Skeletal muscle tissue (tissue), 5 donors: Measurements from ENCODE around the gene AARSD1. TPM values are rescaled to one million over a fixed set of nuclear protein-coding genes. Genes with fewer than 3 reads are reported as not detected.

Experiments used
- H3K27ac ChIP-seq: one replicate; pipeline ENCODE4 v1.7.0; 2013; ENCODE audit warnings: mild to moderate bottlenecking, low read depth, low read length, inconsistent platforms
- H3K27me3 ChIP-seq, 3 donors: one replicate each; pipeline ENCODE4 v1.7.0; 2013; ENCODE audit warnings: low read length in 3 of 3; ENCODE audit not compliant: control insufficient read depth in 3 of 3, insufficient read depth in 3 of 3
- H3K36me3 ChIP-seq, 3 donors: one replicate each; pipeline ENCODE4 v1.7.0; 2013; ENCODE audit warnings: low read length in 3 of 3; ENCODE audit not compliant: control insufficient read depth in 3 of 3, insufficient read depth in 3 of 3
- H3K4me1 ChIP-seq, 3 donors: one replicate each; pipeline ENCODE4 v1.7.0; 2013; ENCODE audit warnings: low read length in 3 of 3, mild to moderate bottlenecking in 3 of 3; ENCODE audit not compliant: control insufficient read depth in 3 of 3, insufficient read depth in 3 of 3
- H3K4me3 ChIP-seq, 3 donors: one replicate each; pipeline ENCODE4 v1.7.0; 2013; ENCODE audit warnings: low read length in 3 of 3
- H3K9ac ChIP-seq, 3 donors: one replicate each; pipeline ENCODE4 v1.7.0; 2013; ENCODE audit warnings: low read length in 3 of 3, mild to moderate bottlenecking in 3 of 3, moderate library complexity in 2 of 3, low read depth in 1 of 3
- H3K9me3 ChIP-seq, 3 donors: one replicate each; pipeline ENCODE4 v1.7.0; 2013; ENCODE audit warnings: low read length in 3 of 3; ENCODE audit not compliant: control insufficient read depth in 3 of 3
- small RNA-seq: library from RNA; depleted of rRNA; stranded (forward); fragments of <200 nt; gene quantifications from one replicate; pipeline ENCODE3, GENCODE V24; 2014
- total RNA-seq: library from RNA; depleted of rRNA; stranded (reverse); fragments of >200 nt; gene quantifications from one replicate; pipeline ENCODE4 v1.2.3, GENCODE V29; 2014
- donor health status: Osteomylitis.

The AARSD1 gene
- total RNA-seq, 1 donor from 2014 or later: 31.8 TPM

- Histone ChIP-seq H3K9me3 (no peaks in the 10 kb centered on the region), H3K9ac (no peak overlapping the region), H3K36me3 (no peaks in the 10 kb centered on the region), H3K27ac (no peak overlapping the region), H3K27me3 (peaks cover 0 to 7% (median 4%) of the 10 kb centered on the region in 3 donors), H3K4me3 (no peak overlapping the region), H3K4me1 (no peaks in the 10 kb centered on the region)
These were observed 50.7 kb downstream of the AARSD1 start for GRCh38 chr17:42913522-42913921.

GRCh38 chr17:42908872-42909700 lies 55.2 kb downstream of the AARSD1 start:
- Histone ChIP-seq H3K27ac (no peak overlapping the region), H3K36me3 (no peaks in the 10 kb centered on the region)

GRCh38 chr17:42906772-42907446 lies 57.3 kb downstream of the AARSD1 start:
- H3K9me3 ChIP-seq: no peaks in the 10 kb centered on the region
- H3K9ac ChIP-seq: no peak overlapping the region
- H3K27me3 ChIP-seq: peaks cover 3 to 8% (median 7%) of the 10 kb centered on the region in 3 donors
- peaks cover 0 to 3% (median 0%) of the 10 kb centered on the region in 3 donors for H3K4me1 ChIP-seq
- H3K36me3 ChIP-seq: no peaks in the 10 kb centered on the region
- no peak overlapping the region for H3K4me3 ChIP-seq
- H3K27ac ChIP-seq: no peak overlapping the region

More at GRCh38 chr17:42908872-42909700, 55.2 kb downstream of the AARSD1 start:
- no peaks in the 10 kb centered on the region for H3K4me1 ChIP-seq
- no peak overlapping the region for H3K9ac ChIP-seq
- no peaks in the 10 kb centered on the region for H3K9me3 ChIP-seq
- no peak overlapping the region for H3K4me3 ChIP-seq
- peaks cover 2 to 8% (median 7%) of the 10 kb centered on the region in 3 donors for H3K27me3 ChIP-seq

- H3K4me1 ChIP-seq: peaks cover 0 to 3% (median 0%) of the 10 kb centered on the region in 3 donors
- H3K36me3 ChIP-seq: no peaks in the 10 kb centered on the region
- H3K9ac ChIP-seq: no peak overlapping the region
- no peak overlapping the region for H3K27ac ChIP-seq
- no peaks in the 10 kb centered on the region for H3K9me3 ChIP-seq
- peaks cover 0 to 4% (median 3%) of the 10 kb centered on the region in 3 donors for H3K27me3 ChIP-seq
- no peak overlapping the region for H3K4me3 ChIP-seq
These were observed 60.2 kb downstream of the AARSD1 start for GRCh38 chr17:42904110-42904469.

- Histone ChIP-seq H3K9me3 (no peaks in the 10 kb centered on the region), H3K36me3 (no peaks in the 10 kb centered on the region), H3K4me3 (no peak overlapping the region), H3K27me3 (peaks cover 0 to 3% (median 0%) of the 10 kb centered on the region in 3 donors), H3K27ac (no peak overlapping the region), H3K9ac (no peak overlapping the region), H3K4me1 (peaks cover 0 to 3% (median 0%) of the 10 kb centered on the region in 3 donors)
These were observed 62.6 kb downstream of the AARSD1 start for GRCh38 chr17:42901535-42902229.

Small RNA genes within 50 kb of the gene (small RNA-seq; reads per million reads assigned to genes)
- gene AARSD1 (not detected), gene RF00561 (not detected)

Other genes with a start within 250 kb of the AARSD1 start
- gene EZH1, start 219.4 kb downstream of the AARSD1 start, total RNA-seq: 13.0 TPM
- gene RAMP2, start 203.2 kb downstream of the AARSD1 start, total RNA-seq: 16.2 TPM
- 38.6 TPM for gene VPS25, start 191.0 kb downstream of the AARSD1 start, total RNA-seq
- not detected for gene WNK4, start 183.8 kb downstream of the AARSD1 start, total RNA-seq
- gene COA3, start 165.8 kb downstream of the AARSD1 start, total RNA-seq: 99.2 TPM
- gene CNTD1, start 165.6 kb downstream of the AARSD1 start, total RNA-seq: 1.0 TPM
- gene BECN1, start 140.2 kb downstream of the AARSD1 start, total RNA-seq: 44.9 TPM
- 31.8 TPM for gene PSME3, start 131.1 kb downstream of the AARSD1 start, total RNA-seq
- gene AOC2, start 119.9 kb downstream of the AARSD1 start, total RNA-seq: 0.52 TPM
- gene AOC3, start 113.3 kb downstream of the AARSD1 start, total RNA-seq: 16.2 TPM
- not detected for gene G6PC1, start 63.7 kb downstream of the AARSD1 start, total RNA-seq
- 28.2 TPM for gene PTGES3L, start 15.6 kb upstream of the AARSD1 start, total RNA-seq
- 6.8 TPM for gene RUNDC1, start 16.1 kb upstream of the AARSD1 start, total RNA-seq
- gene RPL27, start 34.0 kb upstream of the AARSD1 start, total RNA-seq: 1,695 TPM
- 11.5 TPM for gene IFI35, start 42.3 kb upstream of the AARSD1 start, total RNA-seq
- gene VAT1, start 57.9 kb upstream of the AARSD1 start, total RNA-seq: 40.2 TPM
- gene RND2, start 60.8 kb upstream of the AARSD1 start, total RNA-seq: under 0.01 TPM
- 17.2 TPM for gene BRCA1, start 160.9 kb upstream of the AARSD1 start, total RNA-seq
- gene NBR1, start 206.8 kb upstream of the AARSD1 start, total RNA-seq: 56.9 TPM
- 5.2 TPM for gene TMEM106A, start 247.4 kb upstream of the AARSD1 start, total RNA-seq